HepG2 (cell line): ENCODE results near the gene COL25A1. TPM values are rescaled to one million over a fixed set of nuclear protein-coding genes. Genes with fewer than 3 reads are reported as not detected.

ENCODE experiments used
- ATAC-seq: fragments of 200-7000 bp; cut with Tn5 transposase; 3 replicates; pipeline ENCODE4 v1.9.1; 2020; ENCODE audit warnings: mild to moderate bottlenecking, moderate library complexity
- BruUV-seq: library from RNA; stranded (reverse); fragments of 400-500 nt; replicated peaks from 2 replicates; lab custom pipeline; 2021; lab: Mats Ljungman, UMichigan
- CTCF ChIA-PET: fragments of 300-600 bp; formaldehyde crosslinking; extraction: SDS; loops from one replicate; lab custom pipeline; 2021; ENCODE audit warnings: low total read pairs, inconsistent platforms, low intra/inter-chr PET ratio; lab: Yijun Ruan, JAX
- POLR2A ChIA-PET: fragments of 350-600 bp; sonication (Branson Sonifier 250); formaldehyde crosslinking; loops from one replicate; lab custom pipeline; 2020; ENCODE audit warnings: antibody characterized with exemption, inconsistent platforms; lab: Yijun Ruan, JAX
- DNase-seq: peaks from one replicate; pipeline ENCODE4 v3.0.0-alpha.2; 2015; ENCODE audit warnings: low spot score
- FAIRE-seq: peaks from 3 replicates; lab custom pipeline; 2011; peaks lifted over from hg19 to GRCh38; lab: Jason Lieb, UNC
- H2AFZ ChIP-seq: one replicate; pipeline ENCODE4 v1.6.1; 2011; ENCODE audit warnings: low read length, inconsistent platforms
- H3K27ac ChIP-seq: fragments of 300-600 bp; 3 replicates; pipeline ENCODE4 v1.8.0; 2011; ENCODE audit warnings: mixed run types, mild to moderate bottlenecking, mixed read lengths, low read length, inconsistent platforms; ENCODE audit not compliant: insufficient read depth; ENCODE audit errors: extremely low read length
- H3K27me3 ChIP-seq, 2 experiments: fragments of 200-600 bp in 1 of 2; 2 replicates in 1 of 2; 3 replicates in 1 of 2; pipeline versions ENCODE4 v1.6.0 to v1.8.0; 2011; ENCODE audit warnings: low read length in 2 of 2, mild to moderate bottlenecking in 2 of 2, moderate library complexity in 2 of 2, inconsistent platforms in 1 of 2; ENCODE audit not compliant: insufficient read depth in 2 of 2, control insufficient read depth in 1 of 2
- H3K36me3 ChIP-seq, 2 experiments: fragments of 200-600 bp in 1 of 2; replicated peaks in 1 of 2; 2 replicates in 1 of 2; 3 replicates in 1 of 2; pipeline versions ENCODE4 v1.5.1 to v1.8.0; 2011; ENCODE audit warnings: low read length in 2 of 2, inconsistent platforms in 1 of 2; ENCODE audit not compliant: insufficient read depth in 2 of 2, control insufficient read depth in 1 of 2
- H3K4me1 ChIP-seq: 2 replicates; pipeline ENCODE4 v1.5.1; 2012; ENCODE audit warnings: low read length, inconsistent platforms; ENCODE audit not compliant: insufficient read depth
- H3K4me2 ChIP-seq: 2 replicates; pipeline ENCODE4 v1.6.0; 2011; ENCODE audit warnings: low read depth, low read length, inconsistent platforms
- H3K4me3 ChIP-seq, 3 experiments: fragments of 200-600 bp in 1 of 3; sonication (generic), shearing (Covaris generic) in 1 of 3; replicated peaks in 1 of 3; 2 replicates each; pipeline ENCODE4 v1.5.1; 2011 to 2016; ENCODE audit warnings: low read length in 3 of 3, inconsistent platforms in 2 of 3, low read depth in 2 of 3, mild to moderate bottlenecking in 2 of 3, control low read depth in 1 of 3, mixed read lengths in 1 of 3; ENCODE audit not compliant: insufficient read depth in 1 of 3
- H3K79me2 ChIP-seq: one replicate; pipeline ENCODE4 v1.6.1; 2011; ENCODE audit warnings: low read length, inconsistent platforms; ENCODE audit not compliant: insufficient read depth
- H3K9ac ChIP-seq: 2 replicates; pipeline ENCODE4 v1.6.0; 2011; ENCODE audit warnings: mild to moderate bottlenecking, low read depth, low read length, inconsistent platforms; ENCODE audit not compliant: insufficient read depth
- H3K9me3 ChIP-seq: 2 replicates; pipeline ENCODE4 v1.5.1; 2012; ENCODE audit warnings: mild to moderate bottlenecking, low read length
- H4K20me1 ChIP-seq: 2 replicates; pipeline ENCODE4 v1.6.0; 2011; ENCODE audit warnings: inconsistent platforms, mild to moderate bottlenecking, low read length, moderate library complexity; ENCODE audit not compliant: insufficient read depth
- AHDC1 ChIP-seq: sonication (generic); formaldehyde crosslinking; IDR thresholded peaks from 2 replicates; pipeline ENCODE4 v1.5.1; 2020; ENCODE audit warnings: mild to moderate bottlenecking, missing genetic modification reagents, borderline replicate concordance
- E2F5 ChIP-seq: sonication (generic); formaldehyde crosslinking; conservative IDR thresholded peaks from 2 replicates; pipeline ENCODE4 v1.4.0; 2020; ENCODE audit warnings: missing genetic modification reagents
- RARA ChIP-seq: IDR thresholded peaks from 2 replicates; pipeline ENCODE4 v1.6.1; 2016; ENCODE audit warnings: missing genetic modification reagents, missing compliant biosample characterization
- ZBTB2 ChIP-seq: sonication (generic); formaldehyde crosslinking; IDR thresholded peaks from 2 replicates; pipeline ENCODE4 v1.8.0; 2022; ENCODE audit warnings: low read depth, missing genetic modification reagents
- WGBS: methylation state at CpG from one replicate; pipeline ENCODE4 v1.1.6; 2017; ENCODE audit warnings: low lambda C conversion rate; 5-methylcytosine and 5-hydroxymethylcytosine counted together
- in situ Hi-C: cut with HindIII; loops from 2 replicates; pipeline ENCODE4 v1.10.0; 2017; ENCODE audit warnings: low pct_unique_long_range_greater_than_20kb; ENCODE audit not compliant: extremely low pct_ligation_motif_present
- intact Hi-C: fragments of 100-400 bp; cut with micrococcal nuclease; formaldehyde crosslinking; loops from one replicate; pipeline ENCODE4 v1.10.0; 2022; ENCODE audit not compliant: unreplicated experiment
- polyA plus RNA-seq, 8 experiments: library from polyadenylated mRNA; depleted of rRNA in 3 of 8; stranded (reverse) in 7 of 8; unstranded in 1 of 8; fragments of >200 nt; fragmentation: Illumina TruSeq in 4 of 8; extraction: Trizol in 4 of 8; gene quantifications; 2 replicates each; pipeline versions ENCODE4 v1.2.1 to v1.2.3, GENCODE V29; 2011 to 2016; ENCODE audit warnings: low read depth in 4 of 8, missing spikeins in 1 of 8, mixed read lengths in 1 of 8; ENCODE audit not compliant: insufficient read depth in 1 of 8
- total RNA-seq, 5 experiments: library from RNA; depleted of rRNA; stranded (reverse); fragments of >200 nt; fragmentation: Illumina TruSeq; extraction: Trizol; gene quantifications; 2 replicates each; pipeline ENCODE4 v1.2.3, GENCODE V29; 2016; ENCODE audit warnings: low read depth in 1 of 5

Gene COL25A1
- total and polyA plus RNA-seq, 2 of the 13 experiments (the other 11 are each of a cell fraction or from before 2014, with no cell fraction given): not detected

- TF ChIP-seq AHDC1 (peak; percentile 60; the same call in 1 of the 2 replicates), ZBTB2 (CRISPR knock-in tag) (no peak)
These were observed 536.4 kb downstream of the COL25A1 start (continued) for GRCh38 chr4:108766058-108766457.

- Histone ChIP-seq H3K9ac (no peak overlapping the region), H3K27me3 (no peaks in the 10 kb centered on the region; a peak in 2 of 5 replicates), H3K4me3 (no peak overlapping the region), H3K36me3 (no peaks in the 10 kb centered on the region), H3K9me3 (no peaks in the 10 kb centered on the region), H3K27ac (no peak overlapping the region), H4K20me1 (no peaks in the 10 kb centered on the region), H3K4me1 (peaks cover 37% of the 10 kb centered on the region), H2AFZ (no peak overlapping the region), H3K79me2 (no peaks in the 10 kb centered on the region), H3K4me2 (no peak overlapping the region)
- in situ Hi-C loops (no loop called here), intact Hi-C loops (loop anchor here (2.0 to 5.0 kb wide), 2 partner anchors 33 to 82 kb away; no protein-coding TSS in a partner anchor)
- no peak for ATAC-seq
- WGBS: 24% methylated on average over 4 of the region's 4 CpGs
- ChIA-PET CTCF (no interaction called here), POLR2A (no interaction called here)
- DNase-seq: no peak
- no TSS peak for BruUV-seq
- no peak for FAIRE-seq
- TF ChIP-seq E2F5 (CRISPR knock-in tag) (no peak), RARA (CRISPR knock-in tag) (peak; percentile 65)
These were observed 538.5 kb downstream of the COL25A1 start for GRCh38 chr4:108763986-108764385.
